ENCODE results near the gene FLT4. TPM values are rescaled to one million over a fixed set of nuclear protein-coding genes. Genes with fewer than 3 reads are reported as not detected.
"Not testable (repeated sequence)": the region's sequence is repeated elsewhere in the genome, so short reads cannot be mapped to it uniquely, and the experiment has no call there.

Gene FLT4
- polyA plus RNA-seq, 1 experiment, result 0.27 TPM

- Histone ChIP-seq H3K4me3 (ENCODE audit: low read depth, low read length) (no peak overlapping the region), H3K27me3 (ENCODE audit: control insufficient read depth, insufficient read depth, low read length) (no peaks in the 10 kb centered on the region), H3K36me3 (ENCODE audit: control insufficient read depth, insufficient read depth, low read length) (no peaks in the 10 kb centered on the region)
- ChIA-PET POLR2A (no interaction called here), CTCF (no interaction called here)
- no peak for DNase-seq (ENCODE audit: low read depth)
- no peak for TF ChIP-seq CTCF (IDR thresholded peaks at IDR 0.05; ENCODE audit: insufficient read depth, low read depth, low read length)
Observed at GRCh38 chr5:180668835-180669596, 19.6 kb upstream of the FLT4 start.

GRCh38 chr5:180666812-180667211 is 17.4 kb upstream of the FLT4 start:
- Histone ChIP-seq H3K27me3 (ENCODE audit: control insufficient read depth, insufficient read depth, low read length) (no peaks in the 10 kb centered on the region), H3K4me3 (ENCODE audit: low read depth, low read length) (no peak overlapping the region), H3K36me3 (ENCODE audit: control insufficient read depth, insufficient read depth, low read length) (no peaks in the 10 kb centered on the region)
- POLR2A ChIA-PET, result no interaction called here
- TF ChIP-seq CTCF (IDR thresholded peaks at IDR 0.05; ENCODE audit: insufficient read depth, low read depth, low read length), result no peak
- CTCF ChIA-PET, result interaction anchor here (0.6 kb wide), 1 partner anchor 52 kb away, joined by 4 read pairs; no protein-coding TSS in a partner anchor
- no peak for DNase-seq (ENCODE audit: low read depth)

GRCh38 chr5:180665682-180666404 is 16.4 kb upstream of the FLT4 start:
- Histone ChIP-seq H3K27me3 (ENCODE audit: control insufficient read depth, insufficient read depth, low read length) (no peaks in the 10 kb centered on the region), H3K4me3 (ENCODE audit: low read depth, low read length) (no peak overlapping the region), H3K36me3 (ENCODE audit: control insufficient read depth, insufficient read depth, low read length) (no peaks in the 10 kb centered on the region)
- POLR2A ChIA-PET, result no interaction called here
- no peak for DNase-seq (ENCODE audit: low read depth)
- TF ChIP-seq CTCF (IDR thresholded peaks at IDR 0.05; ENCODE audit: insufficient read depth, low read depth, low read length), result no peak
- CTCF ChIA-PET, result interaction anchor here (0.6 kb wide), 1 partner anchor 52 kb away, joined by 4 read pairs; no protein-coding TSS in a partner anchor

GRCh38 chr5:180658774-180659564 is 9.6 kb upstream of the FLT4 start:
- no peak for DNase-seq (ENCODE audit: low read depth)
- Histone ChIP-seq H3K36me3 (ENCODE audit: control insufficient read depth, insufficient read depth, low read length) (no peaks in the 10 kb centered on the region), H3K4me3 (ENCODE audit: low read depth, low read length) (no peak overlapping the region), H3K27me3 (ENCODE audit: control insufficient read depth, insufficient read depth, low read length) (no peaks in the 10 kb centered on the region)
- no peak for TF ChIP-seq CTCF (IDR thresholded peaks at IDR 0.05; ENCODE audit: insufficient read depth, low read depth, low read length)
- POLR2A ChIA-PET, result no interaction called here
- CTCF ChIA-PET, result no interaction called here

GRCh38 chr5:180655243-180655642 is 5.8 kb upstream of the FLT4 start:
- POLR2A ChIA-PET; H3K36me3 ChIP-seq (ENCODE audit: control insufficient read depth, insufficient read depth, low read length); H3K27me3 ChIP-seq (ENCODE audit: control insufficient read depth, insufficient read depth, low read length); CTCF ChIA-PET; DNase-seq (ENCODE audit: low read depth); H3K4me3 ChIP-seq (ENCODE audit: low read depth, low read length): not testable (repeated sequence)
